ENCODE results near the gene BMPR2. TPM values are rescaled to one million over a fixed set of nuclear protein-coding genes. Genes with fewer than 3 reads are reported as not detected.
"Not testable (repeated sequence)": the region's sequence is repeated elsewhere in the genome, so short reads cannot be mapped to it uniquely, and the experiment has no call there.

The BMPR2 gene
- total and polyA plus RNA-seq, 2 donors (not counting 1 experiment from before 2014, with no cell fraction given) = 3.1 to 24.6 TPM

GRCh38 chr2:202378662-202379358, 2.7 kb downstream of the BMPR2 start:
- H3K27me3 Mint-ChIP-seq = no peaks in the 10 kb centered on the region
- Histone ChIP-seq H3K79me2 (ENCODE audit: control insufficient read depth, insufficient read depth, low read length) (peaks cover 39% of the 10 kb centered on the region), H3K9ac (ENCODE audit: low read length) (peak overlapping the region; percentile 80), H3K4me3 (ENCODE audit: control extremely low read depth in 1 of 5, extremely low read depth in 1 of 5, insufficient read depth in 1 of 5, low read depth in 2 of 5, low read length in 4 of 5) (peak overlapping the region in 1 of 5 experiments; percentile 96), H4K20me1 (ENCODE audit: control insufficient read depth, insufficient read depth, low read length, poor library complexity, severe bottlenecking) (no peaks in the 10 kb centered on the region), H3K27ac (ENCODE audit: low read length in 2 of 2) (peak overlapping the region in 1 of 2 donors; percentile 32), H3K4me1 (ENCODE audit: control insufficient read depth in 2 of 2, insufficient read depth in 2 of 2, low read length in 2 of 2) (peaks cover 13 to 24% of the 10 kb centered on the region in 2 donors), H3K9me3 (ENCODE audit: control extremely low read depth in 1 of 3, control insufficient read depth in 2 of 3, insufficient read depth in 1 of 3, low read length in 2 of 3) (no peaks in the 10 kb centered on the region), H3K36me3 (replicated peaks in 1 of 2; ENCODE audit: control extremely low read depth in 1 of 2, control insufficient read depth in 1 of 2, extremely low read depth in 1 of 2, insufficient read depth in 2 of 2, low read length in 1 of 2) (no peaks in the 10 kb centered on the region), H2AFZ (ENCODE audit: insufficient read depth, low read depth, low read length, poor library complexity, severe bottlenecking) (peak overlapping the region; percentile 34), H3K27me3 (replicated peaks in 1 of 4; ENCODE audit: control extremely low read depth in 1 of 4, control insufficient read depth in 3 of 4, insufficient read depth in 4 of 4, low read length in 3 of 4) (no peaks in the 10 kb centered on the region), H3K4me2 (replicated peaks; ENCODE audit: low read depth, low read length, poor library complexity, severe bottlenecking) (peak overlapping the region; percentile 86)
- TF ChIP-seq EZH2 (IDR thresholded peaks at IDR 0.05; ENCODE audit: borderline replicate concordance, insufficient read depth, low read depth, low read length, poor library complexity, severe bottlenecking) = no peak
- TF ChIP-seq CTCF (IDR thresholded peaks at IDR 0.05) = no peak
- WGBS (ENCODE audit: insufficient coverage) = no CpG with 5 or more reads among the region's 3 CpGs
- H3K4me3 Mint-ChIP-seq = peak overlapping the region; percentile 98
- peaks cover 32% of the 10 kb centered on the region for H3K4me1 Mint-ChIP-seq
- H3K9me3 Mint-ChIP-seq (ENCODE audit: insufficient read depth) = no peaks in the 10 kb centered on the region
- ATAC-seq (ENCODE audit: low read depth) = no peak
- peak overlapping the region; percentile 38 for H3K27ac Mint-ChIP-seq
- CTCF ChIA-PET = no interaction called here
- no peak for DNase-seq
- intact Hi-C loops (cut with micrococcal nuclease) = loop anchor here (5.0 to 10.0 kb wide), 6 partner anchors 144 to 1854 kb away; partner anchors contain the start of genes BZW1, FZD7, SGO2 and SUMO1
- POLR2A ChIA-PET = no interaction called here

- TF ChIP-seq EZH2 (IDR thresholded peaks at IDR 0.05; ENCODE audit: borderline replicate concordance, insufficient read depth, low read depth, low read length, poor library complexity, severe bottlenecking) (no peak), CTCF (IDR thresholded peaks at IDR 0.05) (no peak)
- ATAC-seq (ENCODE audit: low read depth) (no peak), DNase-seq (no peak)
- Histone ChIP-seq H3K36me3 (replicated peaks in 1 of 2; ENCODE audit: control extremely low read depth in 1 of 2, control insufficient read depth in 1 of 2, extremely low read depth in 1 of 2, insufficient read depth in 2 of 2, low read length in 1 of 2) (no peaks in the 10 kb centered on the region), H3K79me2 (ENCODE audit: control insufficient read depth, insufficient read depth, low read length) (peaks cover 43% of the 10 kb centered on the region), H3K4me2 (replicated peaks; ENCODE audit: low read depth, low read length, poor library complexity, severe bottlenecking) (no peak overlapping the region), H3K9ac (ENCODE audit: low read length) (no peak overlapping the region), H3K4me1 (ENCODE audit: control insufficient read depth in 2 of 2, insufficient read depth in 2 of 2, low read length in 2 of 2) (peaks cover 8 to 18% of the 10 kb centered on the region in 2 donors), H4K20me1 (ENCODE audit: control insufficient read depth, insufficient read depth, low read length, poor library complexity, severe bottlenecking) (no peaks in the 10 kb centered on the region), H3K9me3 (ENCODE audit: control extremely low read depth in 1 of 3, control insufficient read depth in 2 of 3, insufficient read depth in 1 of 3, low read length in 2 of 3) (no peaks in the 10 kb centered on the region), H2AFZ (ENCODE audit: insufficient read depth, low read depth, low read length, poor library complexity, severe bottlenecking) (no peak overlapping the region), H3K4me3 (ENCODE audit: control extremely low read depth in 1 of 5, extremely low read depth in 1 of 5, insufficient read depth in 1 of 5, low read depth in 2 of 5, low read length in 4 of 5) (no peak overlapping the region), H3K27me3 (replicated peaks in 1 of 4; ENCODE audit: control extremely low read depth in 1 of 4, control insufficient read depth in 3 of 4, insufficient read depth in 4 of 4, low read length in 3 of 4) (no peaks in the 10 kb centered on the region), H3K27ac (ENCODE audit: low read length in 2 of 2) (no peak overlapping the region)
- H3K27ac Mint-ChIP-seq = no peak overlapping the region
- ChIA-PET POLR2A (no interaction called here), CTCF (no interaction called here)
- H3K9me3 Mint-ChIP-seq (ENCODE audit: insufficient read depth) = no peaks in the 10 kb centered on the region
- intact Hi-C loops (cut with micrococcal nuclease) = no loop called here
- H3K4me3 Mint-ChIP-seq = no peak overlapping the region
- H3K27me3 Mint-ChIP-seq = no peaks in the 10 kb centered on the region
- peaks cover 45% of the 10 kb centered on the region for H3K4me1 Mint-ChIP-seq
- WGBS (ENCODE audit: insufficient coverage) = no CpG with 5 or more reads among the region's 2 CpGs
Observed at GRCh38 chr2:202382684-202383083, 6.6 kb downstream of the BMPR2 start.

GRCh38 chr2:202386495-202386894, 10.4 kb downstream of the BMPR2 start:
- H3K36me3 ChIP-seq (replicated peaks in 1 of 2; ENCODE audit: control extremely low read depth in 1 of 2, control insufficient read depth in 1 of 2, extremely low read depth in 1 of 2, insufficient read depth in 2 of 2, low read length in 1 of 2); H3K9me3 Mint-ChIP-seq (ENCODE audit: insufficient read depth); H3K4me3 ChIP-seq (ENCODE audit: control extremely low read depth in 1 of 5, extremely low read depth in 1 of 5, insufficient read depth in 1 of 5, low read depth in 2 of 5, low read length in 4 of 5); CTCF ChIA-PET; H3K27ac Mint-ChIP-seq; H3K27ac ChIP-seq (ENCODE audit: low read length in 2 of 2); DNase-seq; H3K4me1 ChIP-seq (ENCODE audit: control insufficient read depth in 2 of 2, insufficient read depth in 2 of 2, low read length in 2 of 2); H3K4me3 Mint-ChIP-seq; ATAC-seq (ENCODE audit: low read depth); H2AFZ ChIP-seq (ENCODE audit: insufficient read depth, low read depth, low read length, poor library complexity, severe bottlenecking); H3K27me3 Mint-ChIP-seq; H4K20me1 ChIP-seq (ENCODE audit: control insufficient read depth, insufficient read depth, low read length, poor library complexity, severe bottlenecking); H3K9me3 ChIP-seq (ENCODE audit: control extremely low read depth in 1 of 3, control insufficient read depth in 2 of 3, insufficient read depth in 1 of 3, low read length in 2 of 3); H3K9ac ChIP-seq (ENCODE audit: low read length); H3K4me2 ChIP-seq (replicated peaks; ENCODE audit: low read depth, low read length, poor library complexity, severe bottlenecking); H3K27me3 ChIP-seq (replicated peaks in 1 of 4; ENCODE audit: control extremely low read depth in 1 of 4, control insufficient read depth in 3 of 4, insufficient read depth in 4 of 4, low read length in 3 of 4): not testable (repeated sequence)
- intact Hi-C loops (cut with micrococcal nuclease) = loop anchor here (1.0 kb wide), 1 partner anchor 21 kb away; no protein-coding TSS in a partner anchor
- H3K4me1 Mint-ChIP-seq = peaks cover 22% of the 10 kb centered on the region
- peaks cover 45% of the 10 kb centered on the region for H3K79me2 ChIP-seq (ENCODE audit: control insufficient read depth, insufficient read depth, low read length)
- 98% methylated on average over 6 of the region's 12 CpGs for WGBS (ENCODE audit: insufficient coverage)
- POLR2A ChIA-PET = interaction anchor here (0.5 kb wide), 1 partner anchor 10 kb away, joined by 4 read pairs; the partner anchor contains the start of gene BMPR2
